Subcutaneous adipose tissue (tissue), 4 donors: ENCODE measurements around the gene FYB1. TPM values are rescaled to one million over a fixed set of nuclear protein-coding genes. Genes with fewer than 3 reads are reported as not detected.

ENCODE experiments used
- total RNA-seq, 4 donors: library from RNA; depleted of rRNA; stranded (reverse); fragments of >200 nt; gene quantifications; one replicate each; pipeline ENCODE4 v1.1.0, GENCODE V29; 2016
- TF ChIP-seq, protein P1 (sequence below): fragments of 450-650 bp; IDR thresholded peaks from one replicate; pipeline ENCODE4 v1.5.1; 2016; ENCODE audit warnings: low read depth, mild to moderate bottlenecking, control low read depth, antibody characterized with exemption, moderate library complexity

Gene FYB1
- total RNA-seq, 4 donors from 2014 or later = 7.5 to 80.6 (median 26.7) TPM

DNA sequence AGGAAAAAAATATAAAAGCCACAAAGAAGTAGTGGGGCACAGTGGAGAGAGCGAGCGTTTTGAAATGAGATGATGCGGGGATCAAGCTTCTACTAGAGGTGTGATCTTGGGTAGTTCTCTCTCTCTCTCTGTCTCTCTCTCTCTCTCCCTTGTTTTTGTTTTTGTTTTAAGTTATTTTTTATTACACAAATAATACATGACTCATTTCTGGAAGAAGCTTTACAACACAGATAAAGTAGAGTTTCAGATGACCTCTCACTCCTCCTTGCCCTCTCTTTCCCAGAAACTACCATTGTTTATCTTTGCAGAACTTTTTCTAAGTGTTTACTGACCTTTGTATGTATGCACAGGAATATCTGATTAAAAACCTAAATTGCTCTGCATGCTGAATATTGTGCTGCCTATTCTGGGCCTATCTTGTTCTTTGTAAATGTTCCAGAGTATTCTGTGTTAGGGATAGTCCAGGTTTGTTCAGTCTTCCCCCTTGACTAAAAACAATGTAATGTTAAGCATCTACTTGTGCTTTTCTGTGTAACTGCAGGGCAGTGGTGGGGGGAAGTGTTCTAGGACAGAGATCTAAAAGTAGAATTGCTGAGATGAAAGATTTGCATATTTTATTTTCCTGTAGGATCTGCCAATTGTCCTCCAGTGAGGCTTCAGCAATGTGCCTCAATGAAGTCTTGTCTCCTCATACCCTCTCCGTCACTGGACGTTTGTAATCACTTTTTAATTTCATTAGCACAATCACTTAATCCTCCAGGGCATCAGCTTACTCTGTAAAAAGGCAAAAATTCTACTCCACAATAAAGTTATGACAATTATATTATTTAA is 52.0 kb downstream of the FYB1 start:
- TF ChIP-seq, protein P1, sequence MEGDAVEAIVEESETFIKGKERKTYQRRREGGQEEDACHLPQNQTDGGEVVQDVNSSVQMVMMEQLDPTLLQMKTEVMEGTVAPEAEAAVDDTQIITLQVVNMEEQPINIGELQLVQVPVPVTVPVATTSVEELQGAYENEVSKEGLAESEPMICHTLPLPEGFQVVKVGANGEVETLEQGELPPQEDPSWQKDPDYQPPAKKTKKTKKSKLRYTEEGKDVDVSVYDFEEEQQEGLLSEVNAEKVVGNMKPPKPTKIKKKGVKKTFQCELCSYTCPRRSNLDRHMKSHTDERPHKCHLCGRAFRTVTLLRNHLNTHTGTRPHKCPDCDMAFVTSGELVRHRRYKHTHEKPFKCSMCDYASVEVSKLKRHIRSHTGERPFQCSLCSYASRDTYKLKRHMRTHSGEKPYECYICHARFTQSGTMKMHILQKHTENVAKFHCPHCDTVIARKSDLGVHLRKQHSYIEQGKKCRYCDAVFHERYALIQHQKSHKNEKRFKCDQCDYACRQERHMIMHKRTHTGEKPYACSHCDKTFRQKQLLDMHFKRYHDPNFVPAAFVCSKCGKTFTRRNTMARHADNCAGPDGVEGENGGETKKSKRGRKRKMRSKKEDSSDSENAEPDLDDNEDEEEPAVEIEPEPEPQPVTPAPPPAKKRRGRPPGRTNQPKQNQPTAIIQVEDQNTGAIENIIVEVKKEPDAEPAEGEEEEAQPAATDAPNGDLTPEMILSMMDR = no peak

DNA sequence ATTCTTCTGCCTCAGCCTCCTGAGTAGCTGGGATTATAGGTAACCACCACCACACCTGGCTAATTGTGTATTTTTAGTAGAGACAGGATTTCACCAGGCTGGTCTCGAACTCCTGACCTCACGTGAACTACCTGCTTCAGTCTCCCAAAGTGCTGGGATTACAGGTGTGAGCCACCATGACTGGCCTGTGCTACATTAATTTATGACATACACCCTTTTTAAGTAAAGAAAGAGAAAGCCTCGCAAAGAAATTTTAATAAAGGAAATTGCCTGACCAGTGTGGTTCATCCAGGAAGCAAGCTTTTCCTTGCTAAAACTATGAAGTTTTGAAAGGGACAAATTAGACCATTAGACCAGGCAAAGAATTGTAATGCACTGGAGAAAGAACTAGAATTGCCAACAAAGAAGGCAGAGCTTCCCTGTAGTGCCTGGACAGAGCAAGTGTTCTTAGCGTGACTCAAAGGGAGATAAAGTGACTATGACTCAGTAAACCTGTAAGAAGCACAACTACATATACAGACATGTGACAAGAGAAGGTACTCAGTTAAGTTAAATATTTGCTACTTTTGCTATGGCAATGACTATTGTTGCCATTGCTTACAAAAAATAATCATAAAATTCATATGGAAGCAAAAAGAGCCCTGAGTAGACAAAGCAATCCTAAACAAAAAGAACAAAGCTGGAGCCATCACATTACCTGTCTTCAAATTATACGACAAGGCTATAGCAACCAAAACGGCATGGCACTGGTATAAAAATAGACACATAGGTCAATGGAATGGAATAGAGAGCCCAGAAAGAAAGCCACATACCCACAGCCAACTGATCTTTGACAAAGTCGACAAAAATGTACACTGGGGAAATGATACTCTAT is 54.6 kb downstream of the FYB1 start:
- TF ChIP-seq, protein P1 = no peak

DNA sequence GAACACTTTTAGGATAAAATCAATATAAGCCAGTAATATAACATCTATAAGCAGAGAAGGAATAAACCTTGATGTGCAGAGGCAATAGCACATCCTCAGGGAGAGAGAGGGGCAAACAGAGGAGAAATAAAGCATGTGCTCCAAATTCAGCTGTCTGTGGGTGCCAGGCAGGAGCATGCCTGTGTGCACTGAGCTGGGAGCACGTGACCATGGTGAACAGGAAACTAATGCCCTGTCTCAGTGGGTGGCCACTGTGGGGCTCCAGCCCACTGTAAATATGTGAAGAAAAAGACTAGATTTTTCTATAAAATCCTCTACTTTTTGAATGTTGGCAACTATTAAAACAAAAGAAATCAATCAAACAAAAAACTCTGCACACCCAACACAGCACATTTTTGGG is 55.3 kb downstream of the FYB1 start:
- TF ChIP-seq, protein P1 = no peak

DNA sequence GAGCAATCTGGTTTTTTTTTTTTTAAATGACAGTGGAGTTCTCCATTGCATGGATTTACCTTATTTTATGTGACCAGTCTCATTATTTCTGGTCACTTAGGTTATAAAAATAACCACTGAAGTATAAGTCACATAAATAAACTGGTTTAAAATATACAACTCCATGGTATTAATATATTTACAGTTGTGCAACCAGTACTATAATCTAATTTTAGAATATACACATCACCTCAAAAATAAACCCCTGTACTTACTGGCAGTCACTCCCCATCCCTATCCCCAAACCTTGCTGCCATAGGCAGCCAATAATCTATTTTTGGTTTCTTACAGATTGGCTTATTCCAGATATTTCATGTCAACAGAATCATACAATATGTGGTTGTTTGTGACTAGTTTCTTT is 57.8 kb downstream of the FYB1 start:
- TF ChIP-seq, protein P1 = no peak

DNA sequence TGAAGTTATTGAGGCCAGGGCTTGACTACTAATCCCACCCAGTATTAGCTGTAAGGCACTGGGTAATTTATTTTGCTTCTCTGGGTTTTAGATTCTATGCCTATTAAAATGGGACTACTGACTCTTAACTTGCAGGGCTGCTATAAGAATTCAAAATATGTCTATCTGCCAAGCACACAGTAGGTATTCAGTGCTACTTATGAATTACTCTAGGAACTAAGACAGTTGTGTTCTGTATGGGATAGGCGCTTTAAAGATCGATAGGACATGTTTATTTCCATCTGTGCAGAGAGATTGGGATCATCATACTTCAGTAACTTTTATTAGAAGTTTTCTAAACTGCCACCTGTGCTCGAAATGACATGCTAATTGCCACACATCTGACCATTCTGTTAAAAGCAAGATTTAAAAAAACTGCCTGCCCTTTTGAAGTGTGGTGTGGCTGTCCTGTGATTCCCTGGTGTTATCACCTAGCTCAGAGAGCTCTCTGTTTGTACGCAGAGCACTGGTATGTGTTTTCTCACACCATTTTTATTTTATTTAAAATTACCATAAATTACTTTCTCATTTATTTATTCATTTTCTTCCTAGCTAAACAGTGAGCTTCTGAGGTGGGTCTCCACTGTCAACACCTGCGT is 58.7 kb downstream of the FYB1 start:
- TF ChIP-seq, protein P1 = no peak

DNA sequence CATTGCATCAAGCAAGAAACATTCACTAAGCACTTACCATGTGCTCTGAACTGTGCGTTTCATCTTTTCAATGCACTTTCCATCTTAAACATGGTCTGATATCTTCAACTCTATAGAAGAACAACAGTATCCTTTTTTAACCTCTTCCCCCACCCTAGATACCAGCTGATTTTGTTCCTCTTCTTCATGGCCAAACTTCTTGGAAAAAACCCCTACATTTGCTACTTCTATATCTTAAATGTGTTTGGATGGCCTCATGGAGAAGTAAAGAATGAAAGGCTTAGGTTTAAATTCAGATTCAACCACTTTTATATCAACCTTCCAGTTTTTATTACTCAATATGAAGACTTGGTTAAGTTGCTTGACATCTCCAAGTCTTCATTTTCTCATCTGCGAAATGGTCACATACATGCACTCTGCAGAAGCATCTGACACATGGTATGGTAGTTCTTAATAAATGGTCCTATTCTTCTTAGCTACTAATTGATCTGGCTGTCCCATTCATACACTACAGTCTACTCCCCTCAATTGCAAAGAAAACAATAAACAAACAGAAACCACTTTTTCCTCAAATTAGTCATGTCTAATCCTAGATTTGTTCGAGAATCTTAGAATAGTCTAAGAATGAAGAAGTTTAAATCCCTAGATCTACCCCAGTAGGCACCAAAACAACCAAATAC is 59.4 kb downstream of the FYB1 start:
- TF ChIP-seq, protein P1 = no peak
